ENCODE data around the gene FFAR3. TPM values are rescaled to one million over a fixed set of nuclear protein-coding genes. Genes with fewer than 3 reads are reported as not detected.

The FFAR3 gene
- total RNA-seq, 2 experiments from 2014 or later: 0.19 TPM; not detected in 1

- Histone ChIP-seq H3K4me1 (ENCODE audit: insufficient read depth, low read length, poor library complexity, severe bottlenecking) (no peaks in the 10 kb centered on the region), H3K36me3 (ENCODE audit: insufficient read depth, low read length) (no peaks in the 10 kb centered on the region), H3K4me3 (ENCODE audit: low read depth, low read length, poor library complexity, severe bottlenecking) (no peak overlapping the region), H4K20me1 (ENCODE audit: insufficient read depth, low read length) (no peaks in the 10 kb centered on the region), H3K4me2 (ENCODE audit: low read length) (no peak overlapping the region), H3K79me2 (ENCODE audit: insufficient read depth, low read depth, low read length) (no peaks in the 10 kb centered on the region), H3K9me2 (ENCODE audit: insufficient read depth, low read length) (no peaks in the 10 kb centered on the region), H3K9me3 (ENCODE audit: low read length) (no peaks in the 10 kb centered on the region), H3K27ac (ENCODE audit: low read depth, low read length, poor library complexity, severe bottlenecking) (no peak overlapping the region), H2AFZ (ENCODE audit: low read length) (no peak overlapping the region)
- CTCF ChIA-PET (ENCODE audit: unreplicated experiment): no interaction called here
- POLR2A ChIA-PET: no interaction called here
- no peak for DNase-seq (ENCODE audit: low spot score)
- no TSS peak for BruUV-seq (replicated peaks)
- TF ChIP-seq, protein P1, sequence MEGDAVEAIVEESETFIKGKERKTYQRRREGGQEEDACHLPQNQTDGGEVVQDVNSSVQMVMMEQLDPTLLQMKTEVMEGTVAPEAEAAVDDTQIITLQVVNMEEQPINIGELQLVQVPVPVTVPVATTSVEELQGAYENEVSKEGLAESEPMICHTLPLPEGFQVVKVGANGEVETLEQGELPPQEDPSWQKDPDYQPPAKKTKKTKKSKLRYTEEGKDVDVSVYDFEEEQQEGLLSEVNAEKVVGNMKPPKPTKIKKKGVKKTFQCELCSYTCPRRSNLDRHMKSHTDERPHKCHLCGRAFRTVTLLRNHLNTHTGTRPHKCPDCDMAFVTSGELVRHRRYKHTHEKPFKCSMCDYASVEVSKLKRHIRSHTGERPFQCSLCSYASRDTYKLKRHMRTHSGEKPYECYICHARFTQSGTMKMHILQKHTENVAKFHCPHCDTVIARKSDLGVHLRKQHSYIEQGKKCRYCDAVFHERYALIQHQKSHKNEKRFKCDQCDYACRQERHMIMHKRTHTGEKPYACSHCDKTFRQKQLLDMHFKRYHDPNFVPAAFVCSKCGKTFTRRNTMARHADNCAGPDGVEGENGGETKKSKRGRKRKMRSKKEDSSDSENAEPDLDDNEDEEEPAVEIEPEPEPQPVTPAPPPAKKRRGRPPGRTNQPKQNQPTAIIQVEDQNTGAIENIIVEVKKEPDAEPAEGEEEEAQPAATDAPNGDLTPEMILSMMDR (conservative IDR thresholded peaks at IDR 0.05; ENCODE audit: low read length): no peak
- no peak for TF ChIP-seq EZH2phosphoT487 (IDR thresholded peaks at IDR 0.05; ENCODE audit: borderline replicate concordance, low read depth, low read length)
- intact Hi-C loops (cut with micrococcal nuclease; ENCODE audit: unreplicated experiment): no loop called here
These were observed 34.8 kb downstream of the FFAR3 start for GRCh38 chr19:35392742-35393715.

DNA sequence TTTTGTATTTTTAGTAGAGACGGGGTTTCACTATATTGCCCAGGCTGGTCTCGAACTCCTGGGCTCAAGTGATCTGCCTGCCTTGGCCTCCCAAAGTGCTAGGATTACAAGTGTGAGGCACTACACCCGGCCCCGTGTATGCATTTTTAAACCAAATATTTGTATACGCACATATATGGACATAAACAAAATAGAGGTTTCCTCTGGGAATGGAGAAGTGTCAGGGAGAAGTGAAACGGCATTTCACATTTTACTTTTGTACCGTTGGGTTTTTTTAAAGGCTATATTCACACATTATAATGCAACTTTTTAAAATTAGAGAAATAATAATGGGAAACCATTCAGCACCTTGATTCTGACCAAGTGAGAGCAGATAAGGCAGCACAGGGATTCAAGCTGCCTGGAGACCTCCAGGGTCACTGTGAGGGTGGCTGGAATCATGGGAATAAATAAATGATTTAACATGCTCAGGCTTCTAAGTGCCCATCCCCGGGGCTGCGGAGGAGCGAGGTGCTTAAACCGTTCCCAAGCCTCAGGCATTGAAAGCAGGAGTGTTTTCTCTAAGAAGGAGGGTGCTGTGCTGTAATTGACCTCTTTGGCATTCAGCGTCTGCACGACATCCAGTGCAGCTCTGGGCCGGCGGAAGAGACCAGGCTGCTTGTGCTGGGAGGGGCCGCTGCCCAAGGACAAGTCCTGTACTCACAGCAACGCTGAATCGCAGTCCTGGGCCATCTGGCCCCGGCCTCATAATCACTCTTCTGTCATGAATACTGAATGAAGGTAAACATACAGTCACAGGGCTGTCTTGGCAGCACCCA is 37.3 kb downstream of the FFAR3 start:
- Histone ChIP-seq H2AFZ (ENCODE audit: low read length) (no peak overlapping the region), H3K36me3 (ENCODE audit: insufficient read depth, low read length) (no peaks in the 10 kb centered on the region), H3K27ac (ENCODE audit: low read depth, low read length, poor library complexity, severe bottlenecking) (no peak overlapping the region), H4K20me1 (ENCODE audit: insufficient read depth, low read length) (no peaks in the 10 kb centered on the region), H3K4me2 (ENCODE audit: low read length) (no peak overlapping the region), H3K9me2 (ENCODE audit: insufficient read depth, low read length) (no peaks in the 10 kb centered on the region), H3K79me2 (ENCODE audit: insufficient read depth, low read depth, low read length) (no peaks in the 10 kb centered on the region), H3K4me1 (ENCODE audit: insufficient read depth, low read length, poor library complexity, severe bottlenecking) (no peaks in the 10 kb centered on the region), H3K9me3 (ENCODE audit: low read length) (no peaks in the 10 kb centered on the region), H3K4me3 (ENCODE audit: low read depth, low read length, poor library complexity, severe bottlenecking) (no peak overlapping the region)
- POLR2A ChIA-PET: no interaction called here
- no peak for TF ChIP-seq EZH2phosphoT487 (IDR thresholded peaks at IDR 0.05; ENCODE audit: borderline replicate concordance, low read depth, low read length)
- TF ChIP-seq, protein P1 (conservative IDR thresholded peaks at IDR 0.05; ENCODE audit: low read length): no peak
- BruUV-seq (replicated peaks): no TSS peak
- no peak for DNase-seq (ENCODE audit: low spot score)
- intact Hi-C loops (cut with micrococcal nuclease; ENCODE audit: unreplicated experiment): no loop called here
- CTCF ChIA-PET (ENCODE audit: unreplicated experiment): no interaction called here
